Gastroesophageal sphincter (tissue), 3 donors: ENCODE measurements around the gene USP6.

Experiments used
- POLR2A ChIP-seq, 2 donors: fragments of 450-650 bp; IDR thresholded peaks; one replicate each; pipeline ENCODE4 v1.6.1; 2017; ENCODE audit warnings: antibody characterized with exemption in 2 of 2, mild to moderate bottlenecking in 2 of 2, moderate library complexity in 1 of 2
- TF ChIP-seq, protein P1 (sequence below), 4 experiments: fragments of 200-600 bp in 2 of 4; fragments of 450-650 bp in 2 of 4; sonication (generic) in 1 of 4; IDR thresholded peaks; one replicate each; pipeline ENCODE4 v1.5.1; 2017 to 2019; ENCODE audit warnings: antibody characterized with exemption in 4 of 4, mild to moderate bottlenecking in 2 of 4, moderate library complexity in 2 of 4

DNA sequence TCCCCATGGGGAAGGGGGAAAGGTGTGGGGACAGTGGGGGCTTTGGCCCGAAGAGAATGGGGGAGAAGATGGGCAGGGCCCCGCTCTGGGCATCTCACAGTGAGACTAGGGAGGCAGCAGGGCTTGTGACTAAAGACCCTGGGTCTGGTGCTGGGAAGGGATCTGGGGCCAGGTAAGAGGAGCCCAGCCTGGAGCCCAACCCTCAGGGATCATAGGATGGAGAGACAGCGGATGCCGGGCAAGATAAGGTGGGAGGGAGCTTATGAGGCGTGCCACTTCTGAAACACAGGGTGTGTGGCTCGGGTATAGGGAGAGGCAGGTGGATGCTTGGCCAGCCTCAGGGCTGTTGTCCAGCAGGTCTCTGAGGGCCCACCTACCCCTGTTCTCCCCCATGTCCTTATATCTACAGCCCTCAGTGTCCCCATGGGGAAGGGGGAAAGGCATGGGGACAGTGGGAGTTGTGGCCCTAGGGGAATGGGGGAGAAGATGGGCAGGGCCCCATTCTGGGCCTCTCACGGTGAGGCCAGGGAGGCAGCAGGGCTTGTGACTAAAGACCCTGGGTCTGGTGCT lies 15.4 kb downstream of the USP6 start:
- no peak for TF ChIP-seq POLR2A (IDR thresholded peaks at IDR 0.05)
- TF ChIP-seq, protein P1, sequence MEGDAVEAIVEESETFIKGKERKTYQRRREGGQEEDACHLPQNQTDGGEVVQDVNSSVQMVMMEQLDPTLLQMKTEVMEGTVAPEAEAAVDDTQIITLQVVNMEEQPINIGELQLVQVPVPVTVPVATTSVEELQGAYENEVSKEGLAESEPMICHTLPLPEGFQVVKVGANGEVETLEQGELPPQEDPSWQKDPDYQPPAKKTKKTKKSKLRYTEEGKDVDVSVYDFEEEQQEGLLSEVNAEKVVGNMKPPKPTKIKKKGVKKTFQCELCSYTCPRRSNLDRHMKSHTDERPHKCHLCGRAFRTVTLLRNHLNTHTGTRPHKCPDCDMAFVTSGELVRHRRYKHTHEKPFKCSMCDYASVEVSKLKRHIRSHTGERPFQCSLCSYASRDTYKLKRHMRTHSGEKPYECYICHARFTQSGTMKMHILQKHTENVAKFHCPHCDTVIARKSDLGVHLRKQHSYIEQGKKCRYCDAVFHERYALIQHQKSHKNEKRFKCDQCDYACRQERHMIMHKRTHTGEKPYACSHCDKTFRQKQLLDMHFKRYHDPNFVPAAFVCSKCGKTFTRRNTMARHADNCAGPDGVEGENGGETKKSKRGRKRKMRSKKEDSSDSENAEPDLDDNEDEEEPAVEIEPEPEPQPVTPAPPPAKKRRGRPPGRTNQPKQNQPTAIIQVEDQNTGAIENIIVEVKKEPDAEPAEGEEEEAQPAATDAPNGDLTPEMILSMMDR (IDR thresholded peaks at IDR 0.05): no peak
